ENCODE measurements around the gene ACOT8.

GRCh38 chr20:45834797-45835161 is 22.4 kb downstream of the ACOT8 start:
- TF ChIP-seq CTCF (IDR thresholded peaks at IDR 0.05) (no peak), POLR2A (IDR thresholded peaks at IDR 0.05) (no peak), EP300 (IDR thresholded peaks at IDR 0.05; ENCODE audit: low read depth) (no peak), POLR2AphosphoS5 (IDR thresholded peaks at IDR 0.05) (no peak)
